ENCODE results near the gene PMVK.
"Not testable (repeated sequence)": the region's sequence is repeated elsewhere in the genome, so short reads cannot be mapped to it uniquely, and the experiment has no call there.

The PMVK gene

DNA sequence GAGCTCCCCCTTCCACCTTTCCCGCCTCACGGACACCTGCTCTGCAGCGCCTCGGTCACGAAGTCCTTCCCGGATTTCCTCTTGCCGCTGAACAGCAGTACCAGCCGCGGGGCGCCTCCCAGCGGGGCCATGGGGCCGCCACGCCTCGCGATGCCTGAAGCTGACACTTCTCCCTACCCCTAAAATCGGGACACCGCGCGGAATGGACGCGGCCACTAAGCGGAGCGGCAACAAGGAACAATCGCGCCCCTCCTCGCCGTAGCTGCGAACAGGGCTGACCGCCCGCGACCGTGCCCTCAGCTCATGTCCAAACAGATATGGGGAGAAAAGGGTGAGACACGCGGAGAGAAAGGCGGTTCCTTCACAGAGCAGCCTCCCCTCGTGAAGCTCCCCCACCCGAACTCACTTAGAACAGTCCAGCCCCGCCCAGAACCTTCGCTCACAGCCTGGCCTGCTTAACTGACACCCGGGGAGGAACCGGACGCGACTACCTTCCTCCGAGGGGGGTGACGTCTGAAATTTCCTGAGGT is at the start of gene PMVK:
Gene PMVK, minus strand, starts transcription at position 165 of the 530 bp plus-strand sequence. Its CDS starts 34 bp downstream, at position 131.
- ChIA-PET POLR2A (interaction anchor here (0.9 to 2.0 kb wide), 8 partner anchors 9 to 309 kb away, joined by 3 to 8 read pairs (median 3); partner anchors contain the start of gene PBXIP1), CTCF (interaction anchor here (0.6 to 2.9 kb wide), 21 partner anchors 8 to 457 kb away, joined by 3 to 15 read pairs (median 6); partner anchors contain the start of gene PBXIP1)
- peak; percentile 76 for DNase-seq (ENCODE audit: low read depth, low spot score)
- H3K4me3 ChIP-seq (ENCODE audit: low read depth, low read length), result peak within 1 kb of the TSS; percentile 95
- TF ChIP-seq, protein P1, sequence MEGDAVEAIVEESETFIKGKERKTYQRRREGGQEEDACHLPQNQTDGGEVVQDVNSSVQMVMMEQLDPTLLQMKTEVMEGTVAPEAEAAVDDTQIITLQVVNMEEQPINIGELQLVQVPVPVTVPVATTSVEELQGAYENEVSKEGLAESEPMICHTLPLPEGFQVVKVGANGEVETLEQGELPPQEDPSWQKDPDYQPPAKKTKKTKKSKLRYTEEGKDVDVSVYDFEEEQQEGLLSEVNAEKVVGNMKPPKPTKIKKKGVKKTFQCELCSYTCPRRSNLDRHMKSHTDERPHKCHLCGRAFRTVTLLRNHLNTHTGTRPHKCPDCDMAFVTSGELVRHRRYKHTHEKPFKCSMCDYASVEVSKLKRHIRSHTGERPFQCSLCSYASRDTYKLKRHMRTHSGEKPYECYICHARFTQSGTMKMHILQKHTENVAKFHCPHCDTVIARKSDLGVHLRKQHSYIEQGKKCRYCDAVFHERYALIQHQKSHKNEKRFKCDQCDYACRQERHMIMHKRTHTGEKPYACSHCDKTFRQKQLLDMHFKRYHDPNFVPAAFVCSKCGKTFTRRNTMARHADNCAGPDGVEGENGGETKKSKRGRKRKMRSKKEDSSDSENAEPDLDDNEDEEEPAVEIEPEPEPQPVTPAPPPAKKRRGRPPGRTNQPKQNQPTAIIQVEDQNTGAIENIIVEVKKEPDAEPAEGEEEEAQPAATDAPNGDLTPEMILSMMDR (IDR thresholded peaks at IDR 0.05; ENCODE audit: insufficient read depth, low read length, missing control alignments), result peak; percentile 46

DNA sequence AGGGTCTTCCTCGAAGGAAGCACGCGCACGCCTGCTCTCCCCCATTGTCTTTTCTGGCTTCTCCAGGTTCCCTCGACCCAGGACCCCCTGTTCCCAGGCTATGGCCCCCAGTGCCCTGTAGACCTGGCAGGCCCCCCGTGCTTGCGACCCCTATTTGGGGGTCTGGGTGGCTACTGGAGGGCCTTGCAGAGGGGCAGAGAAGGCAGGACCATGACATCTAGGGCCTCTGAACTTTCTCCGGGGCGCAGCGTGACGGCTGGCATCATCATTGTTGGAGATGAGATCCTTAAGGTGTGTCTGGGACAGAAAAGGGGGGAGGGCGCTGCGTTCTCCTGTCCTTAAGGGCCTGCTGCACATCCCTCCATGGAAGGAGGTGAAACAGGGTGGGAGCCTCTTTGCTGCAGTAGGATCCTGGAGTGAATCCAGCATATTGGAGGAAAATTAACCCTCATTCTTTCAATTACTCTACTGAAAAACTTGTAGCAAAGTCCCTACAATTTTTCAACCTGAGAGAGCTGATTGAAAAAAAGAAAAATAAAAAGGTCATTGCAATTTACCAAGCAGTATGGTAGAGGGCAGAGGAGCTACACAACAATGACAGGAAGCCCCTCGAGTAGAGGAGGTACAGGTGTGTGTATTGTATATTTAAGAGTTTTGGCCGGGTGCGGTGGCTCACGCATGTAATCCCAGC is 47.4 kb upstream of the PMVK start:
- no peak for DNase-seq (ENCODE audit: low read depth, low spot score)
- peak overlapping the region; percentile 84 for H3K4me3 ChIP-seq (ENCODE audit: low read depth, low read length)
- ChIA-PET POLR2A (interaction anchor here (0.8 to 2.7 kb wide), 6 partner anchors 7 to 25 kb away, joined by 3 to 17 read pairs (median 5); partner anchors contain the start of genes CKS1B, LENEP and SHC1), CTCF (interaction anchor here (1.3 to 7.7 kb wide), 4 partner anchors 12 to 61 kb away, joined by 4 to 119 read pairs (median 6); partner anchors contain the start of genes LENEP and PBXIP1)
- TF ChIP-seq, protein P1 (IDR thresholded peaks at IDR 0.05; ENCODE audit: insufficient read depth, low read length, missing control alignments), result no peak

DNA sequence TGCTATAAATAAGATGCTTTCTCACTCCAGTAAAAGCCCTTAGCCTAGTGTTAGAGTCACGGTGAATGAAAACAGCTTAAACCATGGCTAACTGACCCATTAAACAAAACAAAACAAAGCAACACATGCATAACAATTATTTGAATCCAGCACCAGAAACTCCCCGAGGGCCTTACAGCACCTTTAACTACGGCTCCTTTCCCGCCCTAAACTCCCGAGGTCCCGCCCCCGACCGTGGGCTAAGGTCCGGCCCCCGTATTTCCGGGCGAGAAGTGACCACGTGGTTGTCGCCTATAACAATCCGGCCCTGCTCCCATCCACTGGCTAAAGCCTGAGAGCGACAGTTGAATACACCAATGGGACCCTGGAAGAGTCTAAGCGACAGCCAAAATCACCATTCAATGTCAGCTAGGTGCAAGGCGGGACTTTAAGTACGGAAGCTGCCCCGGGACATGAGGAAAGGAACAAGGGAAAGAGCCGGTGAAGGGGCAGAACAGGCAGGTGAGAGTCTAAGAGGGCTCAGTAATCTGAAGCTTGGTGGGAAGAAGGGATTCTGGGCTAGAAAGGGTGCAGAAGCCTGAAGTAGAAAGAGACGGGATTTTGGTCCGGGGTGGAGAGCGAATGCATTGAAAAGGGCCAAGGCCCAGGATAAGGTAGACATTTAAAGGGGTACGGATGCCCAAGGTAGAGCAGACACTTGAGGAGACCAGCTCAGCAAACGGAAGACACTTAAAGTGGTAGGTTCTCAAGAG is 46.6 kb upstream of the PMVK start, which contains the start of gene FLAD1:
Gene FLAD1, plus strand, starts transcription at position 448 of the 752 bp plus-strand sequence. CDS start 351 bp downstream, outside the sequence.
- DNase-seq (ENCODE audit: low read depth, low spot score), result peak; percentile 98
- TF ChIP-seq, protein P1 (IDR thresholded peaks at IDR 0.05; ENCODE audit: insufficient read depth, low read length, missing control alignments), result no peak
- peak within 1 kb of the TSS; percentile 84 for H3K4me3 ChIP-seq (ENCODE audit: low read depth, low read length)
- ChIA-PET POLR2A (interaction anchor here (0.5 to 2.7 kb wide), 8 partner anchors 8 to 24 kb away, joined by 3 to 17 read pairs (median 4); partner anchors contain the start of genes CKS1B, LENEP and SHC1), CTCF (interaction anchor here (0.8 to 7.7 kb wide), 7 partner anchors 12 to 68 kb away, joined by 3 to 119 read pairs (median 4); partner anchors contain the start of genes ADAM15, LENEP, PBXIP1 and SHC1)

DNA sequence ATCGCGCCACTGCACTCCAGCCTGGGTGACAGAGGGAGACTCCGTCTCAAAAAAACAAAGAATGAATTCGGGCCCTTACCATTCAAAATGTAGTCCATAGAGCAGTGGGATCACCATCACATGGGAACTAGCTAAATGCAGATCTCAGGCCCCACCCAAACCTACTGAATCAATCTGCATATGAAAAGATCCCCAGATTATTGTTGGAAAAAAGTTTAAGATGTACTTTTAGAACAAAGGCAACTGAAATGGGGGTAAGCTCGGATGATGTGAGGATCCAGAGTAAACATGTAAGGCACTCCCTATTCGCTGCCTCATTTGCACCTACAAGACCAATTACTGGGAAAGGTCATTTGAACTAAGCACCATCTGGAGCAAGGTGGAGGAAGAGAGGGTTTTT is 45.8 kb upstream of the PMVK start:
- CTCF ChIA-PET, result interaction anchor here (0.8 to 7.7 kb wide), 7 partner anchors 12 to 69 kb away, joined by 3 to 119 read pairs (median 4); partner anchors contain the start of genes ADAM15, LENEP, PBXIP1 and SHC1
- POLR2A ChIA-PET, result interaction anchor here (2.7 kb wide), 1 partner anchor 12 kb away, joined by 16 read pairs; the partner anchor contains the start of gene LENEP
- no peak for DNase-seq (ENCODE audit: low read depth, low spot score)
- TF ChIP-seq, protein P1 (IDR thresholded peaks at IDR 0.05; ENCODE audit: insufficient read depth, low read length, missing control alignments), result no peak
- peak overlapping the region; percentile 53 for H3K4me3 ChIP-seq (ENCODE audit: low read depth, low read length)

DNA sequence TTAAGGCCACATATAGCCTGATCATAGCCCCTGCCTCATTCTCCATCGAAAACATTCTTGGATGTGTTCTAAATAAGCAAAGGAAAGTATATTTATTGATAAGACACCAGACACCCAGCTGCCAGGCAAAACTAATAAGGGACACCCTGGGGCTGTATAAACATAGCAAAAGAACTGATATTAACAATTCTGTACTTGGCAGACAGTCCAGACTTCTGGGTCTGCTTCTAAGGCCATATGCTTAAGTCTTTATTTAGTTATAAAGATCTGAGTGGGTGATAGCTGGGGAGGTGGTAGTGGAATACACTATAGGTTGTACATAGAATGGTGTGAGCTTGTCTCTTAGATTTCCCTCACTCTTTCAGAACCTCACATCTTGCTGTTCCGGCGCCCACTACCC is 41.8 kb upstream of the PMVK start:
- no peak overlapping the region for H3K4me3 ChIP-seq (ENCODE audit: low read depth, low read length)
- no peak for DNase-seq (ENCODE audit: low read depth, low spot score)
- CTCF ChIA-PET, result interaction anchor here (0.7 to 13.1 kb wide), 4 partner anchors 18 to 107 kb away, joined by 3 to 176 read pairs (median 4); partner anchors contain the start of gene LENEP
- TF ChIP-seq, protein P1 (IDR thresholded peaks at IDR 0.05; ENCODE audit: insufficient read depth, low read length, missing control alignments), result no peak
- POLR2A ChIA-PET, result no interaction called here

DNA sequence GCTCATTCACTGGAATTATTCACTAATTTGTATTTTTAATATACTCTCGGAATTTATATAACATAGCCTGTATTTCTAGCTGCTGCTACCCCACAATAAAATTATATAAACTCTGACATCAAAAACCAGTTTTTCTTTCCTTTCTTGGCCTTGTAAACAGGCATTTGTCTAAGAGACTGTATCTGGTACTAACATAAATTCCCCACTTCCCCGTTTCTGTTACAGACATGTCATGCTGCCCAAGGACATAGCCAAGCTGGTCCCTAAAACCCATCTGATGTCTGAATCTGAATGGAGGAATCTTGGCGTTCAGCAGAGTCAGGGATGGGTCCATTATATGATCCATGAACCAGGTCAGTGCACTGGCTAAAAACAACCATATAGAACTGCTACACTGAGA is 41.2 kb upstream of the PMVK start:
- DNase-seq (ENCODE audit: low read depth, low spot score); H3K4me3 ChIP-seq (ENCODE audit: low read depth, low read length); POLR2A ChIA-PET: not testable (repeated sequence)
- CTCF ChIA-PET, result interaction anchor here (0.7 to 13.1 kb wide), 5 partner anchors 16 to 107 kb away, joined by 3 to 176 read pairs (median 3); partner anchors contain the start of genes LENEP and PYGO2

Data from AG04449 (cell line).